KMS-11 (cell line): ENCODE data around the gene SBK1.

Experiments
- H2AFZ ChIP-seq: fragments of 200-600 bp; sonication (generic); 2 replicates; pipeline ENCODE4 v1.6.1; 2016; ENCODE audit warnings: antibody characterized with exemption, mixed run types, low read depth
- H3K27ac ChIP-seq: fragments of 200-600 bp; sonication (generic); 2 replicates; pipeline ENCODE4 v1.6.1; 2016; ENCODE audit warnings: mild to moderate bottlenecking, mixed run types
- H3K27me3 ChIP-seq: fragments of 200-600 bp; sonication (generic); 2 replicates; pipeline ENCODE4 v1.6.1; 2017; ENCODE audit warnings: mild to moderate bottlenecking, low read depth, mixed run types, moderate library complexity; ENCODE audit not compliant: insufficient read depth
- H3K36me3 ChIP-seq: fragments of 200-600 bp; sonication (generic); 2 replicates; pipeline ENCODE4 v1.6.1; 2017; ENCODE audit warnings: mild to moderate bottlenecking, mixed run types; ENCODE audit not compliant: insufficient read depth
- H3K4me1 ChIP-seq: fragments of 200-600 bp; sonication (generic); 2 replicates; pipeline ENCODE4 v1.6.1; 2016; ENCODE audit warnings: mild to moderate bottlenecking, low read depth, mixed run types; ENCODE audit not compliant: poor library complexity, severe bottlenecking
- H3K4me2 ChIP-seq: fragments of 200-600 bp; sonication (generic); 2 replicates; pipeline ENCODE4 v1.7.0; 2016; ENCODE audit warnings: mild to moderate bottlenecking, mixed run types
- H3K4me3 ChIP-seq: fragments of 200-600 bp; sonication (generic); IDR thresholded peaks from 2 replicates; pipeline ENCODE4 v1.6.1; 2017; ENCODE audit warnings: low read depth, low read length, mixed read lengths; ENCODE audit not compliant: insufficient read depth
- H3K79me2 ChIP-seq: fragments of 200-600 bp; sonication (generic); 2 replicates; pipeline ENCODE4 v1.6.1; 2016; ENCODE audit warnings: low read depth, mixed run types; ENCODE audit not compliant: insufficient read depth
- H3K9ac ChIP-seq: fragments of 200-600 bp; sonication (generic); 2 replicates; pipeline ENCODE4 v1.6.1; 2016; ENCODE audit warnings: mild to moderate bottlenecking, mixed run types
- H4K20me1 ChIP-seq: fragments of 200-600 bp; sonication (generic); 2 replicates; pipeline ENCODE4 v1.6.1; 2016; ENCODE audit warnings: mild to moderate bottlenecking, mixed run types; ENCODE audit not compliant: insufficient read depth
- CTCF ChIP-seq: fragments of 200-600 bp; sonication (generic); conservative IDR thresholded peaks from 2 replicates; pipeline ENCODE4 v1.6.1; 2017; ENCODE audit warnings: low read depth, mild to moderate bottlenecking, antibody characterized with exemption, low read length, moderate library complexity, mixed read lengths

SBK1 gene

DNA sequence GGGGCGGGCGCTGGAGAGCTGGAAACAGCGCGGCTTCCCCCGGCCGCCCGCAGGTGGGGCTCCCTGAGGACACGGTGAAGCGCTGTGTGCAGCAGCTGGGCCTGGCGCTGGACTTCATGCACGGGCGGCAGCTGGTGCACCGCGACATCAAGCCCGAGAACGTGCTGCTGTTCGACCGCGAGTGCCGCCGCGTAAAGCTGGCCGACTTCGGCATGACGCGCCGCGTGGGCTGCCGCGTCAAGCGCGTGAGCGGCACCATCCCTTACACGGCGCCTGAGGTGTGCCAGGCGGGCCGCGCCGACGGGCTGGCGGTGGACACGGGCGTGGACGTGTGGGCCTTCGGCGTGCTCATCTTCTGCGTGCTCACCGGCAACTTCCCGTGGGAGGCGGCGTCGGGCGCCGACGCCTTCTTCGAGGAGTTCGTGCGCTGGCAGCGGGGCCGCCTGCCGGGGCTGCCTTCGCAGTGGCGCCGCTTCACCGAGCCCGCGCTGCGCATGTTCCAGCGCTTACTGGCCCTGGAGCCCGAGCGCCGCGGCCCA, 27.8 kb downstream of the SBK1 start:
- no peaks in the 10 kb centered on the region for H4K20me1 ChIP-seq
- H3K36me3 ChIP-seq: no peaks in the 10 kb centered on the region
- no peak overlapping the region for H3K9ac ChIP-seq
- H3K27ac ChIP-seq: no peak overlapping the region
- peaks cover 2% of the 10 kb centered on the region; the same call in 1 of the 2 replicates for H3K27me3 ChIP-seq
- H3K79me2 ChIP-seq: no peaks in the 10 kb centered on the region
- no peak overlapping the region for H3K4me3 ChIP-seq
- peaks cover 36% of the 10 kb centered on the region for H3K4me1 ChIP-seq
- no peak overlapping the region for H2AFZ ChIP-seq
- no peak overlapping the region for H3K4me2 ChIP-seq
- TF ChIP-seq CTCF: no peak

DNA sequence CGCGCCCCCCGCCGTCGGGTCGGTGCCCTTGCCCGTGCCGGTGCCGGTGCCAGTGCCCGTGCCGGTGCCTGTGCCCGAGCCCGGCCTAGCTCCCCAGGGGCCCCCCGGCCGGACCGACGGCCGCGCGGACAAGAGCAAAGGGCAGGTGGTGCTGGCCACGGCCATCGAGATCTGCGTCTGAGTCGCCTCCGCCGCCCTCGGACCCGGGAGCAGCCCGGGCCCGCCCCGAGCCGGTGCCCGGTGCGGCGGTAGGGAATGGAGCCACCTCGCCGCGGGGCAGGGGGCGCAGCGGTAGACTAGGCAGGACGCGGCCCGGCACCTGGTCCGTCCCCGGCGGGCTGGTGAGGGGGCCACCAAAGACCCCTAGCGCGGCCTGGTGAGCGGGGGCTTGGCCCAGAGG, 28.4 kb downstream of the SBK1 start:
- Histone ChIP-seq H2AFZ (no peak overlapping the region), H3K79me2 (no peaks in the 10 kb centered on the region), H3K27ac (no peak overlapping the region), H3K9ac (no peak overlapping the region), H3K4me2 (no peak overlapping the region), H3K4me3 (no peak overlapping the region), H3K4me1 (peaks cover 41% of the 10 kb centered on the region), H3K36me3 (no peaks in the 10 kb centered on the region), H4K20me1 (no peaks in the 10 kb centered on the region), H3K27me3 (no peaks in the 10 kb centered on the region)
- no peak for TF ChIP-seq CTCF

GRCh38 chr16:28321700-28322411, 29.5 kb downstream of the SBK1 start:
- Histone ChIP-seq H3K27ac (no peak overlapping the region), H3K4me1 (peaks cover 42% of the 10 kb centered on the region), H3K9ac (no peak overlapping the region), H4K20me1 (no peaks in the 10 kb centered on the region), H3K36me3 (no peaks in the 10 kb centered on the region), H2AFZ (peak overlapping the region; percentile 9; the same call in 1 of the 2 replicates), H3K4me2 (peak overlapping the region; percentile 4; the same call in 1 of the 2 replicates), H3K27me3 (no peaks in the 10 kb centered on the region), H3K4me3 (no peak overlapping the region), H3K79me2 (no peaks in the 10 kb centered on the region)
- TF ChIP-seq CTCF: peak; percentile 95

- no peaks in the 10 kb centered on the region for H3K79me2 ChIP-seq
- peaks cover 61% of the 10 kb centered on the region for H3K4me1 ChIP-seq
- H3K27ac ChIP-seq: no peak overlapping the region
- no peaks in the 10 kb centered on the region for H3K27me3 ChIP-seq
- no peak overlapping the region for H3K4me3 ChIP-seq
- H2AFZ ChIP-seq: peak overlapping the region; percentile 20; the same call in 1 of the 2 replicates
- H4K20me1 ChIP-seq: no peaks in the 10 kb centered on the region
- no peak for TF ChIP-seq CTCF
- H3K9ac ChIP-seq: no peak overlapping the region
- no peaks in the 10 kb centered on the region for H3K36me3 ChIP-seq
- H3K4me2 ChIP-seq: peak overlapping the region; percentile 61
These were observed 32.0 kb downstream of the SBK1 start for GRCh38 chr16:28324235-28324886.
